ACC112 (cell line): ENCODE results near the gene C11orf52.

ENCODE experiments used
- H2AFZ ChIP-seq: fragments of 200-600 bp; sonication (generic); one replicate; pipeline ENCODE4 v1.6.0; 2017; ENCODE audit warnings: antibody characterized with exemption, low read length; ENCODE audit not compliant: unreplicated experiment
- H3K27ac ChIP-seq: fragments of 200-600 bp; sonication (generic); 2 replicates; pipeline ENCODE4 v1.5.1; 2014; ENCODE audit warnings: low read depth, mild to moderate bottlenecking, antibody characterized with exemption, low read length, moderate library complexity
- H3K27me3 ChIP-seq: fragments of 200-600 bp; sonication (generic); 2 replicates; pipeline ENCODE4 v1.6.1; 2014; ENCODE audit warnings: mild to moderate bottlenecking, antibody characterized with exemption, low read length, moderate library complexity, mixed read lengths; ENCODE audit not compliant: insufficient read depth
- H3K36me3 ChIP-seq: fragments of 200-600 bp; sonication (generic); 2 replicates; pipeline ENCODE4 v1.6.1; 2016; ENCODE audit warnings: mild to moderate bottlenecking, antibody characterized with exemption, low read length, moderate library complexity, mixed read lengths; ENCODE audit not compliant: insufficient read depth
- H3K4me1 ChIP-seq: fragments of 200-600 bp; sonication (generic); one replicate; pipeline ENCODE4 v1.6.1; 2016; ENCODE audit warnings: low read length, mixed read lengths; ENCODE audit not compliant: insufficient read depth, unreplicated experiment, control insufficient read depth
- H3K4me3 ChIP-seq: fragments of 200-600 bp; sonication (generic); 2 replicates; pipeline ENCODE4 v1.5.1; 2014; ENCODE audit warnings: mild to moderate bottlenecking, low read depth, low read length
- H3K79me2 ChIP-seq: fragments of 200-600 bp; sonication (generic); one replicate; pipeline ENCODE4 v1.6.0; 2016; ENCODE audit warnings: low read length; ENCODE audit not compliant: control insufficient read depth, unreplicated experiment, insufficient read depth

Gene C11orf52

DNA sequence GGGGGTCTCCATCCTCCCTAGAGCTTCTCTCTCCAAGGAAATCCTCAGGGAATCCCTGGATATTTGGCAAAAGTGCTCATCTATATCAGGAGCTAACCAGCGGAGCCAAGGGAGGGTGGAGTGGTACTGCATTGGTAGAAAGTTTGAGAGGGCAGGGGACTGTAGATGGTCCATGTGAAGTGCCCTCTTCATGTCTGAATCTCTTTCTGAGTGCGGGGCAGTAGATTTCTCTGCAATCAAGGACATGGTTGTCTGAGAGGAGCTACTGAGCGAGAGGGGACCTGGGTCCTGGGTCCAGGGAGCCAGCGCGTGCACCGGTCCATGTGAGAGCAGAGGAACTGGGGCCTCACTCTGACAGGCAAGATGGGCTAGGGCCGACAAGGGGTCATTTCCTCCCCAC lies 19.1 kb downstream of the C11orf52 start:
- Histone ChIP-seq H3K4me1 (peaks cover 67% of the 10 kb centered on the region), H3K27me3 (no peaks in the 10 kb centered on the region), H2AFZ (no peak overlapping the region), H3K4me3 (peak overlapping the region; percentile 83), H3K79me2 (peaks cover 23% of the 10 kb centered on the region), H3K27ac (peak overlapping the region; percentile 85), H3K36me3 (no peaks in the 10 kb centered on the region)

DNA sequence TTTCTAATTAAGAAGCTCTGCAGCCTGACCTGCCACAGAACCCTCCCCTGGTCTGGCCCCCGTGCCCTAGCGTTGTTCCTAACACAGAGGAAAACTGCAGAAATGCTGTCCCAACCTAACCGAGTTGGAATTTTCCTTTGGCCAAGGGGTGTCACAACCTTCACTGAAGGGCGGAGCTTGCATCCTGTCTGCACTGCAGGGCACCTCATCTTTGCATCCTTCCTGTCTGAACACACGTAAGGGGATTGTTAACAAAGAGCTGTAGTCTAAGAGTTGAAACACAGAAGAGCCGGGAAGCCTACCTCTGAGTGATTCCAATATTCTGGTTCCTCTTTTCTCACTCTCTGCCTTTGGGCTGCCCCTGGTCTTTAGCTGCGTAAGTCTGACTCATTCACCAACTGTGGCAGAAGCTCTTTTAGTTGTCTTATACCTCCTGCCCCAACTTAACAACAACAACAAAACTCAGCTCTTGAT lies 20.0 kb downstream of the C11orf52 start:
- Histone ChIP-seq H3K27me3 (no peaks in the 10 kb centered on the region), H3K79me2 (peaks cover 23% of the 10 kb centered on the region), H3K27ac (peak overlapping the region; percentile 85), H3K36me3 (no peaks in the 10 kb centered on the region), H3K4me1 (peaks cover 69% of the 10 kb centered on the region), H3K4me3 (peak overlapping the region; percentile 83), H2AFZ (no peak overlapping the region)

DNA sequence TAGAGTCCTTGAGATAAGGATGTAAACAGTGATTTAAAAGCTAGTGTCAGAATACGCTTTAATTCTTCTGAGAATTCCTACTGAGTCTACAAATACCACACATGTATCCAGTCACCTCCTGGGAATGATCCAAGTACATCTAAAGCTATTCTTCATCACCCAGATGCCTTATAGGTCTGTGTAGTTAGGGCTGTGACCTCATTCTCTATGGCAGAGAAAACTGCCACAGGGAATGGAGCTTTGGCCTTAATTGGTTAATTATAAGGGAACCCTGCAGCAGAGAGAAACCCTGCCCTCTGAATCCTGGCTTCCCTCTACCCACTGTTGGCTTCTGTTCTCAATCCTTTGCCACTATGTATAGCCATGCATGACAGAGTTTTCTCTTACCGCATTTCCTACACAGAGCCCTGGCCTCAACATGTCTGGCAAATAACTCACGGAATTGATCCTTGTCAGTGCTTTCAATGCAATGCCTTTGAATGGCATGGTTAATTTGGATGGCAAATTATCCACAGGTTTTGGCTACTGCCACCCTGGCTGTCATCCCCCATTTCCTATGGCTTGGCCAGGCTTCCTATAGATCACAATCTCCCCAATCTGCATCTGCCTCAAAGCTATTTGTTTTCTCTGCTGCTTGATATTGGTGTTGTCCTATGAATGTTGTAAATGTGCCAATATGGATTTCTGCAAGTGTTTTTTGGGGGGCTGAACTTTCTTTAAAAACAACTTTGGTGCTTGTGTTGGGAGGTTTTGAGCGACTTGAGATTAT lies 21.3 kb downstream of the C11orf52 start:
- H3K79me2 ChIP-seq, result peaks cover 19% of the 10 kb centered on the region
- H3K36me3 ChIP-seq, result no peaks in the 10 kb centered on the region
- peaks cover 66% of the 10 kb centered on the region for H3K4me1 ChIP-seq
- peak overlapping the region; percentile 85 for H3K27ac ChIP-seq
- H3K4me3 ChIP-seq, result no peak overlapping the region
- H3K27me3 ChIP-seq, result no peaks in the 10 kb centered on the region
- no peak overlapping the region for H2AFZ ChIP-seq

DNA sequence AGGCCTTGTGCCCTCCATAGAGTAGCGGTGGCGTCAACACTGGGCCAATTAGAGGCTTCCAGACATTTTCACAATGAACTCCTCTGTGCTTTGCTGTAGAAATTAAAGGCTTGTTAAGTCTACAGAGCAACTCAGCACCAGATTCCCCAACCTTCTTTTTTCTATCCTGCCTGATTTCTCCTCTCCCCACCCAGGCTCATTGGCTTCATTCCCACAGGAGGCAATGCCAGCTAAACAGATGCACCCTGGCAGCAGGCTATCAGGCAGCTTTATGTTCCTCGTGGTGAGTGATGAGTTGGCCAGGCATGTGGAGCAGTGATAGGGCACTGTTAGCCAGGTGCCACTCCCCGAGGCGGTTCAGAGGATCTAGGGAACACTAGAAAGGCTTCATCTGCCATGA lies 23.2 kb downstream of the C11orf52 start:
- peak overlapping the region; percentile 36 for H2AFZ ChIP-seq
- peak overlapping the region; percentile 15; the same call in 1 of the 2 replicates for H3K4me3 ChIP-seq
- H3K36me3 ChIP-seq, result no peaks in the 10 kb centered on the region
- no peaks in the 10 kb centered on the region for H3K27me3 ChIP-seq
- peak overlapping the region; percentile 98 for H3K27ac ChIP-seq
- H3K79me2 ChIP-seq, result peaks cover 19% of the 10 kb centered on the region
- peaks cover 68% of the 10 kb centered on the region for H3K4me1 ChIP-seq

DNA sequence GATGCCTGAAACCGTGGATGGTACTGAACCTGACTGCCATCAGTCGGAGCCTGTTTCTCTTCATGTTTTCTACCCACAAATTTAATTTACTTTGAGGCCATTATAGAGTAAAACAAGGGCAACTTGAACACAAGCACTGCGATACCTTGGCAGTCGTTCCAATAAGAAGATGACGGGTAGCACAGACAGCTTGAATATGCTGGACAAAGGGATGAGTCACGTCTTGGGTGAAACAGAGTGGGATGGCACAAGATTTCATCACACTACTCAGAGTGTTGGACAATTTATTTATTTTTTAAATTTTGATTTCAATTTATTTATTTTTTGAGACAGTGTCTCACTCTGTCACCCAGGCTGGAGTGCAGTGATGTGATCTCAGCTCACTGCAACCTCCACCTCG lies 24.1 kb downstream of the C11orf52 start:
- H3K27me3 ChIP-seq, result no peaks in the 10 kb centered on the region
- peak overlapping the region; percentile 36 for H2AFZ ChIP-seq
- H3K27ac ChIP-seq, result peak overlapping the region; percentile 98
- peaks cover 11% of the 10 kb centered on the region for H3K79me2 ChIP-seq
- peak overlapping the region; percentile 15; the same call in 1 of the 2 replicates for H3K4me3 ChIP-seq
- H3K36me3 ChIP-seq, result no peaks in the 10 kb centered on the region
- peaks cover 68% of the 10 kb centered on the region for H3K4me1 ChIP-seq

DNA sequence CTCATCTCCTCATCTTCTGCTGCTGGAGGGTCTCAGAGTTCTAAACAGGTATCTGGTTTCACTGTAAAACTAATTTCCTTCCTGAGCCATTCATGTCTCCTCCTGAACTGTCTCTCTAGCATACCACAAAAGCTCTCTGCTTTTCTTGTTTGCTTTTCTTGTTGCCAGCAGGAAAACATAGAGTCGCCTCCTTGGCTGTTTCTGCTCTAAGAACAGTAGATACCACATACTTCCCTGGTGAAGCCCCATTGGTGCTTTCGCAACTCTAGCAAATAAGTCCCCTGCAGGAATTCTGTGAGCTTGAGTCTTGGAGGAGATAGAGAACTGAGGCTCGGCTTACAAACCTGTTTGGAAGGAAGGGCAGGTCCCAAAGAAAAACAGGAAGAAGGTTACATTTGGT lies 25.4 kb downstream of the C11orf52 start:
- Histone ChIP-seq H3K4me3 (peak overlapping the region; percentile 56), H3K36me3 (no peaks in the 10 kb centered on the region), H3K4me1 (peaks cover 57% of the 10 kb centered on the region), H3K27ac (peak overlapping the region; percentile 98), H2AFZ (no peak overlapping the region), H3K27me3 (no peaks in the 10 kb centered on the region), H3K79me2 (peaks cover 8% of the 10 kb centered on the region)

DNA sequence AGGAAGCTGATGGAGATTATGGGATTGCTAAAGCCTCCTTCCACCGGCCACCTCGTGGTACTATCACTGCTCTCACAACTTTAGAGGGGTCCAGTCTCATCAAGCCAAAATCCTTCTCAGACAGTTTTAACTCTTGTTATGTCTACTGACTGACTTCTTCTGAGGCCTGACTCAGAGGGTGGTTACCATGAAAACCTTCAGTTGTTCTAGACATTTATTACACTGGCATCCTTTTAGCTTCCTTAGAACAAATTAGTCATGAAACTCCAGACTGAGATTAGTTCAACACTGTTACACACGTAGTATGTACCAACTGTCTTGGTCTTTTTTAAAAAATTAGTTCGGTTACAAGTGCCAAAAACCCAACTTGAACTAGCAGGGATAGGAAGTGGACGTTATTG lies 25.9 kb downstream of the C11orf52 start:
- Histone ChIP-seq H2AFZ (no peak overlapping the region), H3K27ac (peak overlapping the region; percentile 98), H3K4me3 (peak overlapping the region; percentile 56), H3K4me1 (peaks cover 55% of the 10 kb centered on the region), H3K36me3 (no peaks in the 10 kb centered on the region), H3K79me2 (peaks cover 8% of the 10 kb centered on the region), H3K27me3 (no peaks in the 10 kb centered on the region)

DNA sequence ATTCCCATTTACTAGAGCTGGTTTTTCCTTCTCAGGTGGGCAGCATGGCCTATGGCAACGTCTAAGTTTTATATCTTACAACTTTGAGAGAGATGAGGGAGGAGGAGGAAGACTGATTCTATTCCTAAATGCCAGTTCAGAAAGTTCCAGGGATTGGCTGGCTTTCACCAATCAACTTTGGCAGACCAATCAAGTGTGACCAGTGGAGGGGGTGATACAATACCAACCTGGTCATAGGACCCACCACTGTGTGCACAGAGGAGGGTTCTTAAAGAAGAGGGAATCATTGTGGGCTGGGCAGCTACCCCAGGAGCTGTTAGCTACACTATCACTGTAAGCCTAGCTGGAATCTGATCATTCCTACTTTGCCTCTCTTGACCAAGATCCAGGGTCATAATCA lies 26.5 kb downstream of the C11orf52 start:
- peaks cover 52% of the 10 kb centered on the region for H3K4me1 ChIP-seq
- no peaks in the 10 kb centered on the region for H3K36me3 ChIP-seq
- H3K27ac ChIP-seq, result peak overlapping the region; percentile 98
- no peaks in the 10 kb centered on the region for H3K27me3 ChIP-seq
- H3K4me3 ChIP-seq, result peak overlapping the region; percentile 8
- H2AFZ ChIP-seq, result no peak overlapping the region
- peaks cover 4% of the 10 kb centered on the region for H3K79me2 ChIP-seq

DNA sequence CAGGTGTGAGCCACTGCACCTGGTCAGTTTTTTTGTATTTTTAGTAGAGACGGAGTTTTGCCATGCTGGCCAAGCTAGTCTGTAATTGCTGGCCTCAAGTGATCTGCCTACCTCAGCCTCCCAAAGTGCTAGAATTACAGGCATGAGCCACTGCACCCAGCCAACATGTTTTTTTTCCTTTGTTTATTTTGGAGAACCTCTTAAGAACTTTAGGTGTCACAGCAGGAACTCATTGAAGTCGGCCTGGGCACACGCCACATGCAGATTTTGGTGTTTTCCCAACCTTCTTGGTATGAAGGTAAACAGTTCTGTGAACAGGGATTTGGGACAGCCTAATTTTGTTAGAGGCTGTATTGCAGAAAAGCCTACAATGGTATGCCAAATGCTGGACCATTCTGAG lies 27.8 kb downstream of the C11orf52 start:
- H3K79me2 ChIP-seq, result no peaks in the 10 kb centered on the region
- H3K4me3 ChIP-seq, result no peak overlapping the region
- H3K36me3 ChIP-seq, result no peaks in the 10 kb centered on the region
- H3K27ac ChIP-seq, result peak overlapping the region; percentile 98
- no peak overlapping the region for H2AFZ ChIP-seq
- peaks cover 49% of the 10 kb centered on the region for H3K4me1 ChIP-seq
- no peaks in the 10 kb centered on the region for H3K27me3 ChIP-seq

DNA sequence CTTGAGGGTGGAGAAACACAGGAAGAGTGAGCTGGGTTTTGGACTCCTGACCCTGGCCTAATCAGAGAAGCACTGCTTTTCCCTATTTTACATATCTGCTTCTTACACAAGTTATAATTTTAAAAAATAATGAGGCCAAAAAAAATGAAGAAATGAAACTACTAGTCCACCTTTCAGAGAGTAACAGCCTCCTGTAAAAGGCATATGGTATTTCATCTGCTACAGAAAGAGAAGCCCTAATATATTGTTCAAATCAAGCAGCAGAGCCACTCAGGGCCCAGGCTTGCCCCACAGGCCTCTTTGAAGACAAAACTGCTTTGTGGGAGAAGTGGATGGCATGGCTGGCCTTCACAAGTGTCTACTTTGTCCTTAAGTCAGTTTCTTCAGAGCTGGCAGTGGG lies 28.4 kb downstream of the C11orf52 start:
- Histone ChIP-seq H3K79me2 (no peaks in the 10 kb centered on the region), H2AFZ (no peak overlapping the region), H3K27me3 (no peaks in the 10 kb centered on the region), H3K4me1 (peaks cover 44% of the 10 kb centered on the region), H3K36me3 (no peaks in the 10 kb centered on the region), H3K4me3 (no peak overlapping the region), H3K27ac (peak overlapping the region; percentile 98)
